Hippocampal formation (tissue), 2 donors: ENCODE results near the gene KIRREL3.

Source experiments
- DNase-seq, 2 donors: peaks; one replicate each; lab custom pipeline; 2025; lab: John Stamatoyannopoulos, UW

The KIRREL3 gene

DNA sequence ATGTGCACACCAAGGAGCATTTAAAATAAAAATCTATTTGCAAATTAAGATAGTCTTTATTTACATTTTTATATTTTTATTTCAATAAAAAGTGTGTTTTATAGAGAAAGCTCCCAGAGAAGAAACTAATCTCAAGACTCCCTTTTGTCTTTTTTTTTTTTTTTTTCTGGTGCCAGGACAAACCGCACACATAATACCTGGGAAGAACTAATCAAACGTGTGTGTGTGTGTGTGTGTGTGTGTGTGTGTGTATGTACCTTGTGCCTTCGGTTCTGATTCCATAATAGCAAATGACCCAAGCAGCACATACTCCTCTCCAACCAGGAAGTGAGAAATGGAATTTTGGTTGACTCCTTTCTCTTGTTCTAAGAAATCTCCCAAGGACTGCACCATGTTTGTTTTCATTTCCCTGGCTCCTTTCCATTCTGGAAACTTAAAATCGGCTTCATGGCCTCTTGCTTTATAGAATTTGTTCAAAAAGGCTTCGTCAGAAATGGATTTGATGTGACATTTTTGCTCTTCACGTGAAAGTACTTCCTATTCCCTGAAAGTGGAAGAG, 579.8 kb downstream of the KIRREL3 start:
- no peak for DNase-seq

DNA sequence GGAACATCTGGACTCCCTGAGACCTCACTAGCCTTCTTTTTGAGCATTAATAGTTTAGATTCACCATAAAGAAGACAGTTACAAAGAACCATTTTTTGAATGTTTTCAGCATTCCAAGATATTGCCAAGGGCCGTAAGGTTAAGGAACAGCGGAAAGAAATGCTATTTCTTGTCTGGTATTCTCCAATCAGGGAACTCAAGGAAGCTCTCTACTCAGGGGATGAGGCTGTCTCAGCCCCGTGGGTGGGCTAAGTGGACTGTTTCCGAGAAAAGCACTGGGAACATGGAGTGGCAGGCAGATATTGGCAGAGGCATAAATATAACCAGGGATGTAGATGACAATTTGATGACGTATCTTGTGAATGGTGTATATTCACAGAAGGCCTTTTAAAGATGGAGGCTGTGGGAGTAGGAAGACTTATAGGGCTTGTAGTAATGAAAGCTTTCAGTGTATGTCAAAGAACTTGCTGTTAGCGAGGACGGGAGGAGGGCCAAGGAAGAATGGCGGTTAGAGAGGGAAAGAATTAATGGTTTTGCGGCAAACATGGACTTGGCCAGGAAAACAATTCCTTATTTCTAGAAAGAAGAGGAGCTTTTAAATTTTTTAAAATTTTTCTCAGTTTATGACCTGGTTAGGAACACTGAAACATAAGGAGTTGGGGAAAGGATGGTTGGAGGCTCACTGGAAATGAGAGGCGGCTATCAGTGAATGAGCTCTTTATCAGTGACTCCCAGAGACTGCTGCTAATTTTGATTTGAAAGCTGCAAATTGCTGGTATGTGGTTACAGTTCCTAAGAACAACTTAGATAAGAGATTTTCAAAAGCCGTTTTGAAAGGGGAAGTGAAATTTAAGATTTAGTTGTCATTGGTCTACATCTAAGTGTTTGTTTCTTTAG, 580.5 kb downstream of the KIRREL3 start:
- no peak for DNase-seq

DNA sequence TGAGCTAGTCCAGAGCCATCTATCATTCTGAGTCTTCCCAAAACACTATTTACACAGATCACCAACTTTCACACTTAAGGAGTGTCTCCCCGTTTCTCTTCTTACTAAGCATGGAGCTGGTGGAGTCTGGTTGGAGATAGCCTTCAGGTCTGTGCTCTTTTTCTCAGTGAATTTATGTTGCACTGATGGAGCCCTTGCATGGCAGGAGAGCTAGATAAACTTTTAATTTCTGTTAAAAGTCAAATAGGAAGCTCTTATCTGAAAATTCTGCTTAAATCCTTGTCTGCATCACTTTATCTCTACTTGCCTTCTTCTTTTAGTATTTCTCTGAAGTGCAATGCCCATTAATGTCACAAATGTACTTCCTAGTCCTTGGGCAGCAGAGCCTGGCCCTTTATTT, 581.7 kb downstream of the KIRREL3 start:
- DNase-seq, result no peak

DNA sequence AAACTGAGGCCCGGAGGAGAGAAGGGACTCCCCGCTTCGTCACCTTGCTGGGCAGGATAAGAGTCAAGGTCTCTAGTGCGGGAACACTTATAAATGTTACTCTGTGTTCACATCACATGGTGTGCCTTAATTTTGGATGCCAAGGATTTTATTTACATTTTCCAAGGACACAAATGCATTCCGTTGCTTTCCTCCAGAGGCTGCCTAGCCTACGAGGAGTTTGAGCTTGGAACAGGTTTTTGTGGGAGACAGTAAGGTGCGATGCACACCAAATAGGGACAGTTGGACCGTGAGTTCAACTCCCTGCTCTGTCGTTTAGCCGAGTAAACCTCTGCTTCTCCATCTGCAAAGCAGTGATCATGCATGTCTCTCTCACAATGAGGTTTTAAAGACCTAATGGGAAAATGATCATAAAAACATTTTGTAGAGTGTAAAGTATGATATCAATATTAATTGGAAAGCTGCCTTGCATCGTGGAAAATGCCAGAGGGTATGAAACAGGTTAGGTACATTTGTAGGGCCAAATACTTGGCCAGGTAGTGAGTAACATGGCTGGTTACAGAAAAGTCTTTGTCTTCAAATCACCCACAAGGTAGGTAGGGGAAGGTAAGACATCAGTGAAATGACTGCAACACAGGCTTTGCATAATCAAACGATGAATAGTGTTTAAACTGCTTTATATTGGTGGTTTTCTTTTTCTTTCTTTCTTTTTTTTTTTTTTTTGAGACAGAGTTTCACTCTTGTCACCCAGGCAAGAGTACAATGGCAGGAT, 583.3 kb downstream of the KIRREL3 start:
- DNase-seq, result no peak

DNA sequence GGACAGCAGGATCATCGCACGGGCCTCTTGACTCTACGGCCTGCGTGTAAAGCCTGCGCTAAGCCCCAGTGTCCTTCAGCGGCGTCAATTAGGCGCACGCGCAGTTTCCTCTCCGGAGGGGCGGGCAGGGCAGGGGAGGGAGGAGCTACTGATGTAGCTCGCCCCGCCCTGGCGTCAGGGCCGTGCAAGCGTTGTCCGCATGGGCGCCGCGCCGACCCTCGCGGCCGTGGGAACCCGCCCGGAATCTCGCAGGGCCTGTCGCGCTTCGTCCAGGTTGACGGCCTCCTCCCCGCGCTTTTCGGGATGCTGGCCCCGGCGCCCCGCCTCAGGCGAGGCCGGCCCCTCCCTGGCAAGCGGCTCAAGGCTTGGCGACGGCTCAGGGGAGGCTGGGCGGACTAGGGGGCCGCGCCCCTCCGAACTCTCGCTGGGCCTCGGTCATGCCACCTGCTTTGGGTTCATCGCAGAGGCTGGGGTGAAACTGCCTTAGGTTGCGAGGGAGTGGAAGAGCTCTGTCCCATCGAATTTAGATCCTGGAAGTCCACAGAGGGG, 584.0 kb downstream of the KIRREL3 start:
- DNase-seq, result peak; percentile 80

- peak in 1 of 2 donors; percentile 39 for DNase-seq
These were observed 584.7 kb downstream of the KIRREL3 start for GRCh38 chr11:126415669-126416420.

GRCh38 chr11:126415128-126415527, 585.4 kb downstream of the KIRREL3 start:
- peak; percentile 35 to 73 for DNase-seq

DNA sequence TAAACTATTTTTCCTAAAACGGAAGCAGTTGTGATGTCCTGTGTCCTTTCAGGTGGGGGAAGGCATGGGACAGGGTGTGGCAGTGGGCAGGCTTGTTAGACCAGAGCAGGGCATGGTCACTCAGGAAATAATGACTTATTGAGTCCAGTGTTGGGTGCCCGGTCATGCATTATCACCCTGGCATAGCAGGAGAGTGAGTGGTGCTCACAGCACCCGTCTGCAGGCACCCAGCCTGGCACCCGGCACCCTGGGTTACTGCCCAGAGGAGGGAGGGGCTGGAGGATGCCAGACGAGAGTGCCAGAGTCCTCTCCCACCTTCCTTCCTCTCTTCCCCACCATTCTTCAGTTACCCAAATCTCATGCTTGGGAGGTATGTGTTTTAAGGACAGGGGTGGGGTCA, 586.0 kb downstream of the KIRREL3 start:
- no peak for DNase-seq

- no peak for DNase-seq
These were observed 586.6 kb downstream of the KIRREL3 start for GRCh38 chr11:126413843-126414405.

- no peak for DNase-seq
These were observed 587.1 kb downstream of the KIRREL3 start for GRCh38 chr11:126413426-126413825.

DNA sequence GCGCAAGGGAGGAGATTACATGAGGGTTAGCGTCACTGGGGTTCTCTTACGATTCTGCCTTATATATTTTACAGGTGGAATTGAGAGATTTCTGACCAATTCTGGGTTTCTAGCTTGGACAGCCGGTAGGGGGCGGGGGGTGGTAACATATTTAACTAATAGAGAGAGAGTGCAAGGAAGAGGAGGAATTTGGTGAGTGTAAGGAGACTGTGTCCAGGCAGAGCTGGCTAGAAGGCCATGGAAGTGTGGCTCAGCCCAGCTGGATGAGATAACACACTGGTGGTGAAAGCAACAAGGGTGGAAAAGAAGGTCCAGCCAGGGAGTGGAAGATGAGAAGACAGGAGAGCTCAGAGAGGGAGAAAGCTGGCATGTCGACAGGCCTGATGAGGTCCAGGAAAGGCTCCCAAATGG, 588.6 kb downstream of the KIRREL3 start:
- DNase-seq, result no peak

DNA sequence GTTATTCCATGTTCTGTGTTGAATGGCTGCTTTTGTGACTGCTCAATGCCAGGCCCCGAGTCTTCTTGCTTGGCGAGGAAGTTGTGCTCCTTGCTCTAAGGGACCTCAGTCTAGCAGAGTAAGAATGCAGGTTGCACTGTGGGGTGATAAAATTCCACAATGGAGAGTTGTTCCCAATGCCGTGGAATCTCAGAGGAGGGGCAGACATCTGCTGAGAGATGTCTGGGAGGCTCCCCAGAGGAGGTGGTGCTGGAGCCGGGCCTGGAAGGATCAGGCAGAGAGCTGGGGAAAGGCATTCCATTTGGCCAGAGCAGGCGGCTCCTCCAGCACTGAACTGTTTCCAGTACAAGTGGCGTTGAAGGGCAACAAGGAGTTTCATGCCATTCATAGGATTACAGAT, 589.9 kb downstream of the KIRREL3 start:
- DNase-seq, result no peak

GRCh38 chr11:126409620-126409985, 591.0 kb downstream of the KIRREL3 start:
- DNase-seq, result no peak

GRCh38 chr11:126408901-126409619, 591.5 kb downstream of the KIRREL3 start:
- no peak for DNase-seq

DNA sequence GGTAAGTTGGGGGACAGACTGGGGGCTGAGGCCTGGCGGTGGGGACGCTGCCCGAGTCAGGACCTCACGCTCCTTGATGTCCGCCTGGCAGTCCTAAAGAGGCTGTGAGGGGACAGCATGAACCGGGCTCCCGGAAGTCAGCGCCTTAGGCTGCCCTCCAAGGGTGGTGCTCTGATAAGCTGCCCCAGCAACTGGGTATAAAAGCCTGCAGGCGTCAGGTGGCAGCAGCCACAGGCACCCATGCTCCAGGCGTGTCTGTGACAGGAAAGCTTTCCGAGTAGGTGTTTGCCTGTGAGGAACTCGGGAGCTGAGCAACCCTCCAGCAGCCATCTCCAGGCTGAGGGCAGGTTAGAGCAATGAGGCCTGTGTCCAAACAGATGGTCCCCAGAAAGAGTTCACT, 592.1 kb downstream of the KIRREL3 start:
- DNase-seq, result no peak

GRCh38 chr11:126407682-126408288, 592.8 kb downstream of the KIRREL3 start:
- no peak for DNase-seq

- DNase-seq, result no peak
These were observed 593.5 kb downstream of the KIRREL3 start for GRCh38 chr11:126407101-126407521.

DNA sequence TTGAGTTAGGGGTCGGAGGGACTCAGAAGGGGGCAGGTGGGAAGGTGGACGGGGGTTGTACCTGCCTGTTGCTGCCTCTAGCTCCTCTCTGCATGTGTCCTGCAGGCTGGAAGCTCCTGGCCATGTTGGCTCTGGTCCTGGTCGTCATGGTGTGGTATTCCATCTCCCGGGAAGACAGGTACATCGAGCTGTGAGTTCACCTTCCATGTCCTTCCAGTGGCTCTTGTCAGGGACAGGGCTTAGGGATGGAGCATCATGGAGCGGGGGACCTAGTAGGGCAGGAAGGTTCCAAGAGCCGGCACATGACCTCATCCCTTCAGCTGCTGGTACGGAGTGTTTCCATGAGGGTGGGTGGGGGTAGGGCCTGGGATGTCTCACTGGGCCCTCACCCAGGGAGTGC, 594.2 kb downstream of the KIRREL3 start:
- DNase-seq, result no peak

GRCh38 chr11:126405906-126406305, 594.7 kb downstream of the KIRREL3 start:
- DNase-seq, result no peak

DNA sequence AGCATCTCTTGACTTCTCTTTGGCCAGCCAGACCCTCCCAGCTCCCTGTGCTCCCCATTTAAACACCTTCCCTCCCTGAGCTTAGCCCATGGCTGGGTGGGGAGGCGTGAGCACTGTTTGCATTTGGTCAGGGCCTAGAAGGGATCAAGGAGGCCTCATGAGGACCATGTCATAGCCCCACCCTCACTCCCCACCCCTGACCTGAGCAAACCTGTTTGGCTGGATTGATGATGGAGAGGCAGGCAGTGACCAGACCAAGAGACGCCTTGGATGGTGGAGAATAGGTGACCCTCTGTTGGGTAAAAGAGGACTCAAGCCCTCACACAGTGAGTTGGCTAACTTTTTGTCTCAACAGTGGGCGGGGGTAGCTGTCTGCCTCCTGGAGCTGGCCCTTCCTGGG, 595.2 kb downstream of the KIRREL3 start:
- DNase-seq, result no peak
